Fibroblast of villous mesenchyme (primary cell): ENCODE measurements around the gene TRABD2B. TPM values are rescaled to one million over a fixed set of nuclear protein-coding genes. Genes with fewer than 3 reads are reported as not detected.

Experiments used
- DNase-seq: peaks from one replicate; pipeline ENCODE4 v3.0.0-alpha.2; 2010; ENCODE audit warnings: low read depth
- H3K4me3 ChIP-seq: 2 replicates; pipeline ENCODE4 v1.5.1; 2011; ENCODE audit warnings: low read depth, mild to moderate bottlenecking, low read length
- total RNA-seq: library from RNA; depleted of rRNA; stranded (reverse); fragments of >200 nt; gene quantifications from 2 replicates; pipeline ENCODE4 v1.2.3, GENCODE V29; 2012
- TF ChIP-seq, protein P1 (sequence below): IDR thresholded peaks from 2 replicates; pipeline ENCODE4 v1.5.1; 2012; ENCODE audit warnings: low read depth, mild to moderate bottlenecking, low read length; ENCODE audit not compliant: insufficient read depth

TRABD2B gene
- total RNA-seq, 1 donor = not detected

DNA sequence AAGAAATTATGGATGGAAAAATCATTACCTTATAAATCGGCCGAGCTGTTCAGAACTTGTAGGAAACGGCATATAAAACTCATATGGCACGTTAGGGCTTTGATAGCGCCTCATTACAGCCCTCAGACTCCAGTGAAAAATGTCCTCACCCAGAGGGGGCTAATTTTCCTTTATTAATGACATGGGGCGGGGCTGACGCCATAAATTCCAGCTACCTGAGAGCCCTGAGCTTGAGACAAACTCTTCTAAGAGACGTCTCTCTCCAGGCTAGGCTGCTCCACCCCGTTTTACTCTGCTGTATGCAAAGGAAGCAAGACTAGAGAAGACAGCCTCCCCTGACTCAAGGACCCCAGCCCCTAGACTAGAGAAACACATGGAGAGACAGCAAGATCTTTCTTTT is 149.4 kb downstream of the TRABD2B start:
- DNase-seq = no peak
- TF ChIP-seq, protein P1, sequence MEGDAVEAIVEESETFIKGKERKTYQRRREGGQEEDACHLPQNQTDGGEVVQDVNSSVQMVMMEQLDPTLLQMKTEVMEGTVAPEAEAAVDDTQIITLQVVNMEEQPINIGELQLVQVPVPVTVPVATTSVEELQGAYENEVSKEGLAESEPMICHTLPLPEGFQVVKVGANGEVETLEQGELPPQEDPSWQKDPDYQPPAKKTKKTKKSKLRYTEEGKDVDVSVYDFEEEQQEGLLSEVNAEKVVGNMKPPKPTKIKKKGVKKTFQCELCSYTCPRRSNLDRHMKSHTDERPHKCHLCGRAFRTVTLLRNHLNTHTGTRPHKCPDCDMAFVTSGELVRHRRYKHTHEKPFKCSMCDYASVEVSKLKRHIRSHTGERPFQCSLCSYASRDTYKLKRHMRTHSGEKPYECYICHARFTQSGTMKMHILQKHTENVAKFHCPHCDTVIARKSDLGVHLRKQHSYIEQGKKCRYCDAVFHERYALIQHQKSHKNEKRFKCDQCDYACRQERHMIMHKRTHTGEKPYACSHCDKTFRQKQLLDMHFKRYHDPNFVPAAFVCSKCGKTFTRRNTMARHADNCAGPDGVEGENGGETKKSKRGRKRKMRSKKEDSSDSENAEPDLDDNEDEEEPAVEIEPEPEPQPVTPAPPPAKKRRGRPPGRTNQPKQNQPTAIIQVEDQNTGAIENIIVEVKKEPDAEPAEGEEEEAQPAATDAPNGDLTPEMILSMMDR = no peak
- no peak overlapping the region for H3K4me3 ChIP-seq

DNA sequence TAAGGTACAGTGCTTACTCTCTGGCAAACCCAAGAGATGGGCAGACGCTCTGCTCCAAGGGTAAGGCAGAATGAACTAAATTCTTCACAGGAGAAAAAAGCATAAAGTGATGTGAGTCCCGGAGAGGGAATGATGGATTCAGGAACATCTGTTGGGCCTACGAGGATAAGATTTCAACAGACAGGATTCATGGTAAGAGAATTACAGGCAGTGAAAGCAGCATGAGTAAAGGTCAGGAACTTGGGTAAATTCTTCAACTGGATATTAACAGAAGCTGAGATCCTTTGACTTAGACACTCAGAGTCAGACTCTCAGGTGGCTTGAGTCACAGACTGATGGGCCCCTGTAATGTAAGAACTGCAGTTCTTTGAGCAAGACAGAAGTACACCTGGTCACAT is 152.6 kb downstream of the TRABD2B start:
- DNase-seq = no peak
- no peak overlapping the region for H3K4me3 ChIP-seq
- TF ChIP-seq, protein P1 = no peak

DNA sequence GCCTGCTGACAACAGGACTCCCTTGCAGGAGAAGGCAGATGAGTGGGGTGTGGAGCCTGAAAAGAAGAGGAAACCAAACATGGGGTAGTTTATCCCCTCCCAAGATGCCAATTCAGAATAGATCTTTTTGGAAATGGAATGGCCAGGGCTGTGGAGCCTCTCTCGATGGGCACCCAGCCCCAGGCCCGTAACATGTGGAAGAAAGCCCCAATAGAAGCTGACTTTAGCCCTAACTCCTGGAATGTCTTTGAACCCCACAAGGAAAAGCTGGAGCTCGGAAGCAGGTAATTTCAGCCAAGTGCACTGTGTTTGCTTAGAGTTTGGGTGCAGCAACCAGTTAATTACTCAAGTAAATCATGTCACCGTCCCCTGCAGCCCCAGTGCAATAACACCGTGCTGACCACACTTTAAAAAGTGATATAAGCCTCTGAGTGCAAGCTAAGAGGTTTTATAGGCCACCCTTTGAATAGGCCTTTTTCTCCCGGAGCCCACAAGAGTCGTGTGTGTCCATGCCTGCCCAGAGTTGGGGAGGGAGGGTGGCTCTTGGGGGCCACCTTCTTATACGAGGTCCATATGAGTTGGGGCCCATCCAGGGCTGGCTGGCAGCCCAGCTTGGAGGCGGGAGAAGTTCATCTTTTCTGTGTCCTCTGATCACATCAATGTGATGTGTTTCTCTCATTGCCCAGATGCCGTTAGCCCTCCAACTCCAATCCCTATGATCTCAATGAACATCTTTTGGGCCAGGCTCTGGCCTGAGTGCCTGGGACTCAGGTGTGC is 153.2 kb downstream of the TRABD2B start:
- TF ChIP-seq, protein P1 = no peak
- no peak for DNase-seq
- H3K4me3 ChIP-seq = no peak overlapping the region

- DNase-seq = no peak
- TF ChIP-seq, protein P1 = no peak
- no peak overlapping the region for H3K4me3 ChIP-seq
These were observed 154.1 kb downstream of the TRABD2B start for GRCh38 chr1:47843059-47843458.

DNA sequence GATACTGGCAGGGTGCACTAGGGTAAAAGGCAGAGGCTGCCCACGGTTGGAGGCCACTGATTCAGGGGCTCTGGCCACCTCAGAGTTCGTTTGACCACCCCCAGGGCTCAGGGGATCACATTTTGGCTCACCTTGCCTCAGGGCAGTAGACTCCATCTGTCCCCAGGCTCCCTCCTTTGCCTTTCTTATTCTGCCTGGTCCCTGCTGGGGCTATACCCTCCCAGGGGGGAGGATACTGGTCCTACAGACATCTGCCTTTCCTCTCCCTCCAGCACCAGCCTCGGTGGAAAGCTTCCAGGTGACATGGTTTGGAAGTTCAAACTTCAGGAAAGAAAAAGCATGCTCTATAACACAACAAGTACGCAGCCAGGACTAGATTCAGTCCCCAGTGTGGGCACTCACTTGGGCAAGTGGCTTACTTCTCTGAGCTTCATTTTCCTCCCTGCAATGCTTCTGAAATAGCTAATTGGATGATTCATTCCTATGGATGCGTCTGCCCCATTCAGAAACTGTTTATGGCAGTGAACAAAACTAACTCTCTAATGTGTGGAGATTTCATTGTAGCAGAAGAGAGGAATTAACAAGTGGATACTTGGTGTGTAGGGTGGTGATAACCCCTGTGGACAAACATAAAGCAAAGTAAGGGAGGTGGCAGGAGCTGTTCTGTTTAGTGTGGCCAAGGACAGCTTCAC is 154.8 kb downstream of the TRABD2B start:
- DNase-seq = no peak
- TF ChIP-seq, protein P1 = no peak

DNA sequence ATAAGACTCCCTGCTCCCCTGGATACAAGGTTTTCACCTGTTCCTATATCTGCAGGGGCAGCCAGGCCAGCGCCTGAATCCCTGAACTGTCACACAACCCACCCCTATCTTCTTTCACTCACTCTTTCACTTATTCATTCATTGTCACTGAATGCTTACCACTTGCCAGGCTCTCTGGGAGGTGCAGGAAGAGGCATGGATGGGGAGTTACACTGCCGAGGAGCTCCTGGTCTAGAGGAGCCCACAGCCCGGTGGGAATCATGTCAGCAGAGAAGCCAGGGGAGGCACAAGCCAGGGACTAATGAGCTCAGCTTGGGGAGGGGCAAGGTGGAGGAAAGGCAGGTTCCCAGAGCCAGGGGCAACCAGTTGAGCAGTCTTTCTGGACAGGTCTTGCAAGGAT is 155.8 kb downstream of the TRABD2B start:
- no peak for DNase-seq
- TF ChIP-seq, protein P1 = no peak

More for the DNA sequence above, 154.8 kb downstream of the TRABD2B start:
- no peak overlapping the region for H3K4me3 ChIP-seq

More for the DNA sequence above, 155.8 kb downstream of the TRABD2B start:
- H3K4me3 ChIP-seq = no peak overlapping the region
